Measurements from ENCODE around the gene TNP1. TPM values are rescaled to one million over a fixed set of nuclear protein-coding genes. Genes with fewer than 3 reads are reported as not detected.

The TNP1 gene
- total and polyA plus RNA-seq, 2 experiments from 2014 or later = not detected

GRCh38 chr2:216878072-216878471 lies 18.2 kb upstream of the TNP1 start:
- DNase-seq (ENCODE audit: low spot score) (no peak), ATAC-seq (no peak)
- no peaks in the 10 kb centered on the region; the same call in 1 of the 2 replicates for H3K9me2 ChIP-seq (ENCODE audit: insufficient read depth)

More at GRCh38 chr2:216878072-216878471, 18.2 kb upstream of the TNP1 start:
- H3K4me3 ChIP-seq = no peak overlapping the region
- H3F3A ChIP-seq (replicated peaks; ENCODE audit: low read depth) = no peaks in the 10 kb centered on the region
- H3K79me2 ChIP-seq (replicated peaks; ENCODE audit: insufficient read depth) = no peaks in the 10 kb centered on the region
- H3K36me3 Mint-ChIP-seq (ENCODE audit: low read depth) = no peaks in the 10 kb centered on the region; the same call in 2 of the 3 replicates
- no peaks in the 10 kb centered on the region for H3K27me3 ChIP-seq (ENCODE audit: insufficient read depth)
- H3K4me2 ChIP-seq = no peak overlapping the region
- H3K27ac ChIP-seq (ENCODE audit: low read depth) = no peak overlapping the region
- no peak overlapping the region for H3K4me3 Mint-ChIP-seq
- no peaks in the 10 kb centered on the region for H3K4me1 ChIP-seq (ENCODE audit: insufficient read depth)
- TF ChIP-seq ZNF462 (CRISPR knock-in tag; IDR thresholded peaks at IDR 0.05) (no peak), ZNF114 (CRISPR knock-in tag; IDR thresholded peaks at IDR 0.05) (no peak), NANOG (IDR thresholded peaks at IDR 0.05; ENCODE audit: borderline replicate concordance) (no peak), STAT1 (IDR thresholded peaks at IDR 0.05; ENCODE audit: unreplicated experiment) (no peak), EZH2 (IDR thresholded peaks at IDR 0.05; ENCODE audit: low read depth, unreplicated experiment) (no peak), REST (IDR thresholded peaks at IDR 0.05; ENCODE audit: unreplicated experiment) (no peak), POLR2AphosphoS5 (IDR thresholded peaks at IDR 0.05; ENCODE audit: low read depth) (no peak), CTCF (conservative IDR thresholded peaks at IDR 0.05; ENCODE audit: low read depth in 2 of 2) (no peak), ZNF331 (CRISPR knock-in tag; IDR thresholded peaks at IDR 0.05; ENCODE audit: low read depth) (no peak), EZH2phosphoT487 (IDR thresholded peaks at IDR 0.05; ENCODE audit: unreplicated experiment) (no peak), ETS1 (IDR thresholded peaks at IDR 0.05) (no peak), CREB1 (CRISPR knock-in tag; IDR thresholded peaks at IDR 0.05; ENCODE audit: low read depth) (no peak), JUNB (IDR thresholded peaks at IDR 0.05; ENCODE audit: unreplicated experiment) (no peak)
- no peak overlapping the region for H2AFZ ChIP-seq
- no peaks in the 10 kb centered on the region for H3K36me3 ChIP-seq (ENCODE audit: insufficient read depth)
- H3K4me1 Mint-ChIP-seq = no peaks in the 10 kb centered on the region
- H3K27me3 Mint-ChIP-seq (ENCODE audit: insufficient read depth, low read depth, poor library complexity) = peaks cover 3% of the 10 kb centered on the region
- no peak overlapping the region for H3K27ac Mint-ChIP-seq
- H4K20me1 ChIP-seq (replicated peaks; ENCODE audit: insufficient read depth) = no peaks in the 10 kb centered on the region
- no peaks in the 10 kb centered on the region for H3K9me3 Mint-ChIP-seq
